ENCODE data around the gene KCTD11.

KCTD11 gene

GRCh38 chr17:7318121-7318860, 33.7 kb upstream of the KCTD11 start:
- ATAC-seq, result no peak
- TF ChIP-seq GLIS3 (CRISPR knock-in tag; IDR thresholded peaks at IDR 0.05) (no peak), ZNF565 (CRISPR knock-in tag; conservative IDR thresholded peaks at IDR 0.05; ENCODE audit: low read depth) (no peak), ZNF70 (CRISPR knock-in tag; IDR thresholded peaks at IDR 0.05) (no peak), PPARA (CRISPR knock-in tag; IDR thresholded peaks at IDR 0.05; ENCODE audit: borderline replicate concordance) (no peak), ESRRG (CRISPR knock-in tag; IDR thresholded peaks at IDR 0.05) (no peak)

- no peak for ATAC-seq
- TF ChIP-seq ZNF70 (CRISPR knock-in tag; IDR thresholded peaks at IDR 0.05), result no peak
- TF ChIP-seq TSHZ2 (CRISPR knock-in tag; IDR thresholded peaks at IDR 0.05), result no peak
Observed at GRCh38 chr17:7321466-7321865, 30.5 kb upstream of the KCTD11 start.

- ATAC-seq, result no peak
- TF ChIP-seq GLIS3 (CRISPR knock-in tag; IDR thresholded peaks at IDR 0.05) (no peak), ESRRG (CRISPR knock-in tag; IDR thresholded peaks at IDR 0.05) (no peak), BACH2 (CRISPR knock-in tag; IDR thresholded peaks at IDR 0.05; ENCODE audit: borderline replicate concordance) (no peak), ARNTL (CRISPR knock-in tag; IDR thresholded peaks at IDR 0.05; ENCODE audit: borderline replicate concordance, low read depth) (no peak), ZNF70 (CRISPR knock-in tag; IDR thresholded peaks at IDR 0.05) (no peak), SNAI2 (CRISPR knock-in tag; IDR thresholded peaks at IDR 0.05) (no peak), ZFP30 (CRISPR knock-in tag; IDR thresholded peaks at IDR 0.05) (no peak), ZNF8 (CRISPR knock-in tag; IDR thresholded peaks at IDR 0.05) (no peak), ZC3H10 (CRISPR knock-in tag; IDR thresholded peaks at IDR 0.05) (no peak), CSRNP3 (CRISPR knock-in tag; IDR thresholded peaks at IDR 0.05) (no peak), ZNF565 (CRISPR knock-in tag; conservative IDR thresholded peaks at IDR 0.05; ENCODE audit: low read depth) (no peak), TCF4 (CRISPR knock-in tag; IDR thresholded peaks at IDR 0.05; ENCODE audit: borderline replicate concordance) (no peak), CREB5 (CRISPR knock-in tag; IDR thresholded peaks at IDR 0.05; ENCODE audit: low read depth) (no peak), TOX (CRISPR knock-in tag; IDR thresholded peaks at IDR 0.05; ENCODE audit: borderline replicate concordance) (no peak), TSHZ2 (CRISPR knock-in tag; IDR thresholded peaks at IDR 0.05) (no peak), ISL1 (CRISPR knock-in tag; IDR thresholded peaks at IDR 0.05) (no peak), ZFP3 (CRISPR knock-in tag; IDR thresholded peaks at IDR 0.05) (no peak), CSDC2 (CRISPR knock-in tag; IDR thresholded peaks at IDR 0.05) (no peak), OSR1 (CRISPR knock-in tag; IDR thresholded peaks at IDR 0.05) (no peak), PPARA (CRISPR knock-in tag; IDR thresholded peaks at IDR 0.05; ENCODE audit: borderline replicate concordance) (no peak)
Observed at GRCh38 chr17:7322520-7323194, 29.3 kb upstream of the KCTD11 start.
